NCI-H187 treated with DMSO at 0.1 percent for 48 hours (cell line): ENCODE data around the gene APOO.
A peak's percentile ranks its signal among the peaks of the same experiment; 100 is the strongest.

Experiments used
- DNase-seq: peaks from one replicate; lab custom pipeline; 2025; lab: John Stamatoyannopoulos, UW

The APOO gene

GRCh38 chrX:23817979-23818336 is 89.8 kb downstream of the APOO start:
- no peak for DNase-seq

GRCh38 chrX:23816179-23816578 is 91.6 kb downstream of the APOO start:
- no peak for DNase-seq

GRCh38 chrX:23815376-23815775 is 92.4 kb downstream of the APOO start:
- DNase-seq, result no peak

- DNase-seq, result no peak
Measured at GRCh38 chrX:23813808-23814207, 93.9 kb downstream of the APOO start.

- DNase-seq, result no peak
Measured at GRCh38 chrX:23811656-23812055, 96.1 kb downstream of the APOO start.

GRCh38 chrX:23811108-23811651 is 96.6 kb downstream of the APOO start:
- DNase-seq, result no peak

- no peak for DNase-seq
Measured at GRCh38 chrX:23810279-23810678, 97.5 kb downstream of the APOO start.

- DNase-seq, result no peak
Measured at GRCh38 chrX:23805389-23805788, 102.3 kb downstream of the APOO start.

- DNase-seq, result no peak
Measured at GRCh38 chrX:23804578-23804977, 103.2 kb downstream of the APOO start.

- no peak for DNase-seq
Measured at GRCh38 chrX:23803931-23804381, 103.8 kb downstream of the APOO start.

- DNase-seq, result no peak
Measured at GRCh38 chrX:23802431-23802830, 105.3 kb downstream of the APOO start.

GRCh38 chrX:23799469-23800065 is 108.2 kb downstream of the APOO start:
- no peak for DNase-seq

- DNase-seq, result no peak
Measured at GRCh38 chrX:23797371-23798128, 110.2 kb downstream of the APOO start.

- DNase-seq, result no peak
Measured at GRCh38 chrX:23795221-23795620, 112.5 kb downstream of the APOO start.

GRCh38 chrX:23792861-23793553 is 114.7 kb downstream of the APOO start:
- peak; percentile 15 for DNase-seq

GRCh38 chrX:23790155-23790497 is 117.6 kb downstream of the APOO start:
- no peak for DNase-seq

GRCh38 chrX:23789386-23790154 is 118.2 kb downstream of the APOO start:
- DNase-seq, result no peak

GRCh38 chrX:23788946-23789345 is 118.8 kb downstream of the APOO start:
- DNase-seq, result no peak

GRCh38 chrX:23788521-23788920 is 119.2 kb downstream of the APOO start:
- DNase-seq, result no peak

GRCh38 chrX:23787745-23788118 is 120.0 kb downstream of the APOO start:
- DNase-seq, result no peak

GRCh38 chrX:23786268-23786815 is 121.4 kb downstream of the APOO start:
- no peak for DNase-seq

- DNase-seq, result no peak
Measured at GRCh38 chrX:23785580-23785979, 122.2 kb downstream of the APOO start.
